Pancreas (tissue), 10 donors: ENCODE results near the gene CLDN4. TPM values are rescaled to one million over a fixed set of nuclear protein-coding genes. Genes with fewer than 3 reads are reported as not detected.

Experiments
- ATAC-seq, 4 donors: fragments of 200-7000 bp; cut with Tn5 transposase; one replicate each; pipeline versions ENCODE4 v1.8.0 to v1.9.1; 2020; ENCODE audit warnings: mild to moderate bottlenecking in 4 of 4, moderate library complexity in 4 of 4
- DNase-seq, 6 donors: peaks; one replicate each; pipeline ENCODE4 v3.0.0-alpha.2; 2020
- FAIRE-seq: peaks from 2 replicates; lab custom pipeline; 2012; peaks lifted over from hg19 to GRCh38; lab: Jason Lieb, UNC
- H3K27ac ChIP-seq, 4 donors: fragments of 200-600 bp; sonication (generic); 1 replicate in 3 of 4; 2 replicates in 1 of 4; pipeline versions ENCODE4 v1.5.0 to v1.8.0; 2020
- H3K27me3 ChIP-seq, 4 donors: fragments of 200-600 bp; one replicate each; pipeline ENCODE4 v1.8.0; 2021
- H3K36me3 ChIP-seq, 3 donors: fragments of 200-600 bp; sonication (generic) in 1 of 3; one replicate each; pipeline versions ENCODE4 v1.5.0 to v1.8.0; 2020 to 2021
- H3K4me1 ChIP-seq, 3 donors: fragments of 200-600 bp; one replicate each; pipeline ENCODE4 v1.8.0; 2021
- H3K4me3 ChIP-seq, 4 donors: fragments of 200-600 bp; sonication (generic) in 2 of 4; one replicate each; pipeline versions ENCODE4 v1.5.0 to v1.8.0; 2020 to 2021
- H3K9me3 ChIP-seq, 4 donors: fragments of 200-600 bp; one replicate each; pipeline ENCODE4 v1.8.0; 2021
- WGBS, 2 donors: extraction: QIAGEN DNeasy Blood & Tissue Kit; methylation state at CpG; one replicate each; pipeline ENCODE4 v1.1.7; 2013; 5-methylcytosine and 5-hydroxymethylcytosine counted together
- intact Hi-C, 3 donors: fragments of 100-400 bp; cut with DNase I; formaldehyde crosslinking; loops; one replicate each; pipeline versions ENCODE4 v1.11.1 to v1.14.2; 2022
- polyA plus RNA-seq, 2 donors: library from polyadenylated mRNA; stranded (reverse); fragments of 200-250 nt; gene quantifications; one replicate each; pipeline ENCODE4 v1.2.3, GENCODE V29; 2013
- total RNA-seq, 6 donors: library from RNA; stranded (reverse); fragmentation: NEBNext Ultra II Directional in 4 of 6; extraction: Animal tissue kit (Norgen Biotek cat#: 25700) in 4 of 6; gene quantifications; one replicate each; pipeline versions ENCODE4 v1.2.1 to v1.2.4, GENCODE V29; 2021 to 2023
- TF ChIP-seq, protein P1 (sequence below), 4 donors: fragments of 200-600 bp; sonication (generic) in 3 of 4; IDR thresholded peaks; one replicate each; pipeline versions ENCODE4 v1.5.0 to v1.8.0; 2021; ENCODE audit warnings: antibody characterized with exemption in 4 of 4
- donor health status: healthy with polysubstance abuse.
- donor health status: DM: no; HTN: no; CAD: no; lungs with moderate emphysema.
- donor health status: DM: no; HTN: no; CAD: no.
- donor health status: control.
- donor health status: control.
- donor health status: Bipolar disorder and iron deficiency.
- donor health status: DM: yes; HTN: yes; CAD: no.
- donor health status: DM: no; HTN: no; CAD: no.
- donor health status: DM: no; HTN: no; CAD: no.
- donor health status: DM: yes; HTN: yes; CAD: no.

Gene CLDN4
- total and polyA plus RNA-seq, 8 donors = 47.8 to 150 (median 71.9) TPM

DNA sequence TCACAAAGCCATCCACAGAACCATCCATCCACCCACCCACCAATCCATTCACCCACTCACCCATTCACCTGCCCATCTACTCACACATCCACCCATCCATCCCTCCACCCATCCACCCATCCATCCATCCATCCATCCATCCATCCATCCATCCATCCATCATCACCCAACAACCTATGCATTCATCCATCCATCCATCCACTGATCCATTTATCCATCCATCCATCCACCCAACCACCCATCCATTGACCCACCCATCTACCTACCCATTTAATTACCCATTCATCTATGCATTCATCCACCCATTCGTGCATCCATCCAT lies 35.6 kb downstream of the CLDN4 start:
- ATAC-seq = no peak
- no peak overlapping the region for H3K4me3 ChIP-seq
- DNase-seq = no peak
- H3K9me3 ChIP-seq = no peaks in the 10 kb centered on the region
- H3K4me1 ChIP-seq = no peaks in the 10 kb centered on the region
- intact Hi-C loops = loop anchor here in 2 of 3 donors (5.0 to 10.0 kb wide), 3 partner anchors 161 to 528 kb away; partner anchors contain the start of gene ELN (in 1 of the 2)
- WGBS, 2 donors = 84 to 89% methylated on average over 1 of the region's 1 CpG
- no peaks in the 10 kb centered on the region for H3K36me3 ChIP-seq
- TF ChIP-seq, protein P1, sequence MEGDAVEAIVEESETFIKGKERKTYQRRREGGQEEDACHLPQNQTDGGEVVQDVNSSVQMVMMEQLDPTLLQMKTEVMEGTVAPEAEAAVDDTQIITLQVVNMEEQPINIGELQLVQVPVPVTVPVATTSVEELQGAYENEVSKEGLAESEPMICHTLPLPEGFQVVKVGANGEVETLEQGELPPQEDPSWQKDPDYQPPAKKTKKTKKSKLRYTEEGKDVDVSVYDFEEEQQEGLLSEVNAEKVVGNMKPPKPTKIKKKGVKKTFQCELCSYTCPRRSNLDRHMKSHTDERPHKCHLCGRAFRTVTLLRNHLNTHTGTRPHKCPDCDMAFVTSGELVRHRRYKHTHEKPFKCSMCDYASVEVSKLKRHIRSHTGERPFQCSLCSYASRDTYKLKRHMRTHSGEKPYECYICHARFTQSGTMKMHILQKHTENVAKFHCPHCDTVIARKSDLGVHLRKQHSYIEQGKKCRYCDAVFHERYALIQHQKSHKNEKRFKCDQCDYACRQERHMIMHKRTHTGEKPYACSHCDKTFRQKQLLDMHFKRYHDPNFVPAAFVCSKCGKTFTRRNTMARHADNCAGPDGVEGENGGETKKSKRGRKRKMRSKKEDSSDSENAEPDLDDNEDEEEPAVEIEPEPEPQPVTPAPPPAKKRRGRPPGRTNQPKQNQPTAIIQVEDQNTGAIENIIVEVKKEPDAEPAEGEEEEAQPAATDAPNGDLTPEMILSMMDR (IDR thresholded peaks at IDR 0.05) = no peak
- H3K27ac ChIP-seq = no peak overlapping the region
- no peak for FAIRE-seq
- H3K27me3 ChIP-seq = no peaks in the 10 kb centered on the region

DNA sequence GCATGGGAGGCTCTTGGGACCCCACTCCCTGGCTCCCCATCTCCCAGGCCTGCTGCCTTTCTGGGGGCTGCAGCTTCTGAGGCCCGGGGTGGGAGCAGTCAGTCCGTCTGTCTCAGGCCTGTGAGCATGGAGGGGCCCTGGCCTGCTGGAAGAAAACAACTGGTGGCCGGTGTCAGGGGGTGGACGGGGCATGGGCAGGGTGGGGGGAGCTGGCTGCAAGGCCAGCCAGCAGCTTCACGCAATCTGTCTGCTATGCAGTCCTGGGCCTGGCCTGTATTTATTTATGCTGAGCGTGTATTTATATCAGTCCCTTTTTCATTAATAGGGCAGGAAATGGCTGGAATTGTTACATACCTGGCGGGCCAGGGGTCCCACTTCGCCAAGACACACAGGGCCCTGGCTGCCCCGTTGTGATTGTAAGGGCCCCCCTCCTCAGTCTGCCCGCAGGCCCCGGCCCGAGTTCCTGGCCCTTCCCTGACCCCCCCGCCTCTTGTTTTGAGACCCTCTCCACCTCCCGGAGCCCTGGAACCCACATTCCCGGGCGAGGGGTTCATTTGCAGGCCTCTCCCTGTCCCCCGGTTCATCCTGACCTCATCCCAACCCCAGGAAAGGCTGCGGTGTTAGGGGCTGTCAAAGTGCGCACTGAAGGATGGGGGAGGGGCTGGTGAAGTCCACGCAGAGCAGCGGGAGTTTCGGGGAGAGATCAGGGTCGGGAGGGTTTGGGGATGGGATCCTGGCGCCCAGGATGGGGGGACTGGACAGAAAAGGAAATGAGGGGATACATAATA lies 38.4 kb downstream of the CLDN4 start:
- Histone ChIP-seq H3K36me3 (no peaks in the 10 kb centered on the region), H3K27me3 (no peaks in the 10 kb centered on the region), H3K4me1 (no peaks in the 10 kb centered on the region), H3K4me3 (no peak overlapping the region), H3K27ac (no peak overlapping the region), H3K9me3 (no peaks in the 10 kb centered on the region)
- ATAC-seq = no peak
- TF ChIP-seq, protein P1 (IDR thresholded peaks at IDR 0.05) = no peak
- FAIRE-seq = no peak
- intact Hi-C loops = loop anchor here in 2 of 3 donors (5.0 to 10.0 kb wide), 3 partner anchors 158 to 526 kb away; partner anchors contain the start of gene ELN (in 1 of the 2)
- WGBS, 2 donors = 73 to 77% methylated on average over 23 of the region's 24 CpGs
- DNase-seq = no peak

DNA sequence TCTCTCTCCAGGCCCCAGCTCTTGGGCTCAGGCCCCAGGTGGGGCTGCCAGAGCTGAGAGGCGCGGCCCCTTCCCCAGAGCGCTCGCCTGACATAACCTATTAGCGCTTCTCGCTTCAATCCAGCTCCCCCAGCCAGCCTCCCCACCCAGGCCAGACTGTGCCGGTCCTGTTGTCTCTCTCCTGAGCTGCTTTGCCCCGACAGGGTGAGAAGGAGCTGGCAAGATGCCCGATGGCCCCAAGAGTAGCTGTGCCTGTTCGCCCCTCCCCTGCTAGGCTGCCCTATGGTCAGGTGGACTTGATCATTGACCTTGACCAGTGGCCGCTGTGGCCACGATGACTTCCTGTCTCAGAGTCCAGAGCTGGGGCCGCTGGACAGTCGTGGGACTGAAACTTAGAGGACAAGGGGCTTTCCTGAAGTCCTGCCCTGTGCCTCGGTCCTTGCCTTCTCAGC lies 39.3 kb downstream of the CLDN4 start:
- intact Hi-C loops = loop anchor here in 2 of 3 donors (10.0 kb wide), 2 partner anchors 135 to 155 kb away; partner anchors contain the start of gene ELN (in 1 of the 2)
- FAIRE-seq (no peak), DNase-seq (peak in 1 of 6 donors; percentile 49), ATAC-seq (no peak)
- H3K27ac ChIP-seq = no peak overlapping the region
- TF ChIP-seq, protein P1 (IDR thresholded peaks at IDR 0.05) = no peak
- no peaks in the 10 kb centered on the region for H3K9me3 ChIP-seq
- H3K27me3 ChIP-seq = no peaks in the 10 kb centered on the region
- no peaks in the 10 kb centered on the region for H3K36me3 ChIP-seq
- H3K4me3 ChIP-seq = no peak overlapping the region
- 50 to 53% methylated on average over 15 of the region's 15 CpGs for WGBS, 2 donors
- H3K4me1 ChIP-seq = no peaks in the 10 kb centered on the region

DNA sequence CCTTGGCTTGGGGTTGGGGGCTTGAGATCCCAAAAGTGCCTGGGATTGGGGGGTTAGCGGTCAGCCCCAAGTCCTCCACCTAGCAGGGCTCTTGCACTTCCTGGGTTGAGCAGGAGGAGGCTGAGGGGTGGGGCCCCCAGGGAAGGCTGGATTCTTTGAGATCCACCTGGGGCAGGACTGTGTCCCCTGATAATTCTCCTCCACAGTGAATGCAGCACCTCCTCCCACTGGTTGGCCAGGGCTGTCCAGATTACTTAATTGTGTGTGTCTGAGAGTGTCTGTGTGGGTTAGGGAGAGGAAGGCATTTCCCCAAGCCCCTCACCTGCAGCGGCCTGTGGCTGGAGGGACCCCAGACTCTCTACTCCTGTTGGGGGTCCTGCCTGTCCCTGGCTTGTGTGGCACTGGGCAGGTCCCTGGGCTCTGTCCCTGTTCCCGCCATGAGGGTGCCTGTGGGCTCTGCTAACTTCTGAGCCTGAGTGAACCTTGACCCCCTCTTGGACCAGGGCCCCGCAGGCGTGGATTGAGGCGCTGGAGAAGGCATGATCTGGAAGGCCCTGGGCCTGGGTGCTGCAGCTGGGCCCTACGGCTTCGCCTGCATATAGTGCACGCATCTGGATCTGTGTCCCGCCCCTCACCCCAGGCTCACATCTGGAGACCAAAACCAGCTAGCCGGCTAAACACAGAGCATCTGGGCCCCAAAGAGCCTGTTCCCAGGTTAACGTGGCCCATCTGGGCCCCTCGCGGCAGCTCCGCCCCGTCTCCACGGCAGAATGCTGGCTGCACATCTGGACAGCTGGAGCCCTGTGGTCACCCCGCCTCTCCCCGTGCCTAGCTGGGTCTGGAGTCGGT lies 40.6 kb downstream of the CLDN4 start:
- H3K36me3 ChIP-seq = no peaks in the 10 kb centered on the region
- TF ChIP-seq, protein P1 (IDR thresholded peaks at IDR 0.05) = no peak
- H3K4me1 ChIP-seq = no peaks in the 10 kb centered on the region
- ATAC-seq (peak in 1 of 4 donors; percentile 25), DNase-seq (peak in 2 of 6 donors; percentile 21 to 54), FAIRE-seq (no peak)
- no peaks in the 10 kb centered on the region for H3K27me3 ChIP-seq
- no peak overlapping the region for H3K27ac ChIP-seq
- H3K4me3 ChIP-seq = no peak overlapping the region
- 78 to 81% methylated on average over 20 of the region's 20 CpGs for WGBS, 2 donors
- intact Hi-C loops = loop anchor here in 2 of 3 donors (10.0 kb wide), 2 partner anchors 133 to 153 kb away; partner anchors contain the start of gene ELN (in 1 of the 2)
- H3K9me3 ChIP-seq = no peaks in the 10 kb centered on the region
